HL-60 (cell line): Measurements from ENCODE around the gene RPL10A.

ENCODE experiments used
- DNase-seq, 2 experiments: peaks; one replicate each; pipeline ENCODE4 v3.0.0-alpha.2; 2010 to 2020; ENCODE audit warnings: low read depth in 1 of 2, low spot score in 1 of 2
- H3K27ac ChIP-seq: fragments of 250-450 bp; sonication (Bioruptor Pico); replicated peaks from 2 replicates; pipeline ENCODE4 v1.5.1; 2020; ENCODE audit warnings: mild to moderate bottlenecking, moderate library complexity
- H3K27me3 ChIP-seq: fragments of 250-450 bp; sonication (Bioruptor Pico); 2 replicates; pipeline ENCODE4 v1.5.1; 2021; ENCODE audit warnings: mild to moderate bottlenecking, moderate library complexity; ENCODE audit not compliant: insufficient read depth, poor library complexity, severe bottlenecking
- H3K4me3 ChIP-seq: replicated peaks from 2 replicates; pipeline ENCODE4 v1.5.1; 2011; ENCODE audit warnings: mild to moderate bottlenecking, control low read depth, low read length; ENCODE audit not compliant: insufficient read depth
- GABPA ChIP-seq: IDR thresholded peaks from 2 replicates; pipeline ENCODE4 v1.6.1; 2012; ENCODE audit warnings: low read depth
- POLR2AphosphoS5 ChIP-seq: IDR thresholded peaks from 2 replicates; pipeline ENCODE4 v1.6.1; 2012; ENCODE audit warnings: low read depth
- SPI1 ChIP-seq: IDR thresholded peaks from 2 replicates; pipeline ENCODE4 v1.6.1; 2012; ENCODE audit warnings: low read depth, mild to moderate bottlenecking, borderline replicate concordance
- long read RNA-seq: library from polyadenylated mRNA; unstranded; transcript quantifications from one replicate; pipeline ENCODE4 v2.0.0, GENCODE V29; 2020
- TF ChIP-seq, protein P1 (sequence below): IDR thresholded peaks from 2 replicates; pipeline ENCODE4 v1.6.1; 2012; ENCODE audit warnings: low read depth; ENCODE audit not compliant: insufficient replicate concordance
- TF ChIP-seq, protein P2 (sequence below): IDR thresholded peaks from one replicate; pipeline ENCODE4 v1.5.1; 2011; ENCODE audit warnings: low read length, control low read depth, inconsistent platforms; ENCODE audit not compliant: insufficient read depth

Gene RPL10A
- long read RNA-seq, transcript RPL10A-203 (5 exons, 1,069 nt), result minor isoform, 185 of 2,092 reads
- long read RNA-seq, transcript RPL10A-204 (6 exons, 962 nt), result minor isoform, 39 of 2,092 reads
- long read RNA-seq, transcript RPL10A-202 (5 exons, 1,063 nt), result minor isoform, 32 of 2,092 reads
- long read RNA-seq, transcript RPL10A-201 (6 exons, 716 nt), result major isoform, 1,615 of 2,092 reads
- long read RNA-seq, partial matches to known transcripts, result 90 of 2,092 reads
- long read RNA-seq, other reads (novel, unspliced or antisense), result 130 of 2,092 reads

DNA sequence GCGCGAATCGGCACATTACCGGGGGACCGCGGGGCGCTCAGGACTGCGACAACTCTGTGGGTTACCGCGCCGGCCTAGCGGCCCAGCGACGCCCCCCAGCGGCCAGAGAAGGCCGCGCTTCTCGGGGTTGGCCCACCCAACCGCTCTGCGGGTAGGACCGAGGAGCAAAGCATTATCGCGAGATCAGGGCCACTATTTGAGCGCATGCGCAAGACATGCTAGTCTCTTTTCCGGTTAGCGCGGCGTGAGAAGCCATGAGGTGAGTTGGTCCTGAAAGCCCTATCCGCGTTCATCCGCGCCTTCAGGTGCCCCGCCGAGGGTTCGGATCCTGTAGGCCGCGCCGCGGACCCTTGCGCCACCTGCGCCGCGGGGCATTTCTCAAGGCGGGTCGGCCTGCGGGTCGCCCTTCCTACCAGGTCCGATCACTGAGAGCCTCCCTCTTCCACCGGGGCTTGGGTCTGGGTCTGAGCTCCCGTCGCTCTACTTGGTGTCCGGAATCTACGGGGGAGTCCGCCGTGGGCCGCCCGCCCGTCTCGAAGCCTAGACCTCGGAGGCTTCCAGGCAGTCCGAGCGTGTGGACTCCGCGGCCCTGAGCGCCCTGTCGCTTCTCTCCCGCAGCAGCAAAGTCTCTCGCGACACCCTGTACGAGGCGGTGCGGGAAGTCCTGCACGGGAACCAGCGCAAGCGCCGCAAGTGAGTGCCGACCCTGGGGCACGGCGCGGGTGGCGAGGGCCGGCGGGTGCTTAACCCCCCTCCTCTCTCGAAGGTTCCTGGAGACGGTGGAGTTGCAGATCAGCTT lies at the start of gene RPL10A:
RPL10A (plus strand) TSS at position 221 of the 799 bp plus-strand sequence; CDS start at position 255, 34 bp downstream.
- H3K27me3 ChIP-seq, result no peaks in the 10 kb centered on the region
- peak within 1 kb of the TSS; percentile 95 for H3K4me3 ChIP-seq
- DNase-seq, result peak; percentile 97 to 99
- peak within 1 kb of the TSS; percentile 92 for H3K27ac ChIP-seq
- TF ChIP-seq, protein P1, sequence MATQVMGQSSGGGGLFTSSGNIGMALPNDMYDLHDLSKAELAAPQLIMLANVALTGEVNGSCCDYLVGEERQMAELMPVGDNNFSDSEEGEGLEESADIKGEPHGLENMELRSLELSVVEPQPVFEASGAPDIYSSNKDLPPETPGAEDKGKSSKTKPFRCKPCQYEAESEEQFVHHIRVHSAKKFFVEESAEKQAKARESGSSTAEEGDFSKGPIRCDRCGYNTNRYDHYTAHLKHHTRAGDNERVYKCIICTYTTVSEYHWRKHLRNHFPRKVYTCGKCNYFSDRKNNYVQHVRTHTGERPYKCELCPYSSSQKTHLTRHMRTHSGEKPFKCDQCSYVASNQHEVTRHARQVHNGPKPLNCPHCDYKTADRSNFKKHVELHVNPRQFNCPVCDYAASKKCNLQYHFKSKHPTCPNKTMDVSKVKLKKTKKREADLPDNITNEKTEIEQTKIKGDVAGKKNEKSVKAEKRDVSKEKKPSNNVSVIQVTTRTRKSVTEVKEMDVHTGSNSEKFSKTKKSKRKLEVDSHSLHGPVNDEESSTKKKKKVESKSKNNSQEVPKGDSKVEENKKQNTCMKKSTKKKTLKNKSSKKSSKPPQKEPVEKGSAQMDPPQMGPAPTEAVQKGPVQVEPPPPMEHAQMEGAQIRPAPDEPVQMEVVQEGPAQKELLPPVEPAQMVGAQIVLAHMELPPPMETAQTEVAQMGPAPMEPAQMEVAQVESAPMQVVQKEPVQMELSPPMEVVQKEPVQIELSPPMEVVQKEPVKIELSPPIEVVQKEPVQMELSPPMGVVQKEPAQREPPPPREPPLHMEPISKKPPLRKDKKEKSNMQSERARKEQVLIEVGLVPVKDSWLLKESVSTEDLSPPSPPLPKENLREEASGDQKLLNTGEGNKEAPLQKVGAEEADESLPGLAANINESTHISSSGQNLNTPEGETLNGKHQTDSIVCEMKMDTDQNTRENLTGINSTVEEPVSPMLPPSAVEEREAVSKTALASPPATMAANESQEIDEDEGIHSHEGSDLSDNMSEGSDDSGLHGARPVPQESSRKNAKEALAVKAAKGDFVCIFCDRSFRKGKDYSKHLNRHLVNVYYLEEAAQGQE, result peak; percentile 83
- no peak for TF ChIP-seq GABPA
- no peak for TF ChIP-seq SPI1
- TF ChIP-seq POLR2AphosphoS5, result peak; percentile 99
- TF ChIP-seq, protein P2, sequence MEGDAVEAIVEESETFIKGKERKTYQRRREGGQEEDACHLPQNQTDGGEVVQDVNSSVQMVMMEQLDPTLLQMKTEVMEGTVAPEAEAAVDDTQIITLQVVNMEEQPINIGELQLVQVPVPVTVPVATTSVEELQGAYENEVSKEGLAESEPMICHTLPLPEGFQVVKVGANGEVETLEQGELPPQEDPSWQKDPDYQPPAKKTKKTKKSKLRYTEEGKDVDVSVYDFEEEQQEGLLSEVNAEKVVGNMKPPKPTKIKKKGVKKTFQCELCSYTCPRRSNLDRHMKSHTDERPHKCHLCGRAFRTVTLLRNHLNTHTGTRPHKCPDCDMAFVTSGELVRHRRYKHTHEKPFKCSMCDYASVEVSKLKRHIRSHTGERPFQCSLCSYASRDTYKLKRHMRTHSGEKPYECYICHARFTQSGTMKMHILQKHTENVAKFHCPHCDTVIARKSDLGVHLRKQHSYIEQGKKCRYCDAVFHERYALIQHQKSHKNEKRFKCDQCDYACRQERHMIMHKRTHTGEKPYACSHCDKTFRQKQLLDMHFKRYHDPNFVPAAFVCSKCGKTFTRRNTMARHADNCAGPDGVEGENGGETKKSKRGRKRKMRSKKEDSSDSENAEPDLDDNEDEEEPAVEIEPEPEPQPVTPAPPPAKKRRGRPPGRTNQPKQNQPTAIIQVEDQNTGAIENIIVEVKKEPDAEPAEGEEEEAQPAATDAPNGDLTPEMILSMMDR, result peak; percentile 93

DNA sequence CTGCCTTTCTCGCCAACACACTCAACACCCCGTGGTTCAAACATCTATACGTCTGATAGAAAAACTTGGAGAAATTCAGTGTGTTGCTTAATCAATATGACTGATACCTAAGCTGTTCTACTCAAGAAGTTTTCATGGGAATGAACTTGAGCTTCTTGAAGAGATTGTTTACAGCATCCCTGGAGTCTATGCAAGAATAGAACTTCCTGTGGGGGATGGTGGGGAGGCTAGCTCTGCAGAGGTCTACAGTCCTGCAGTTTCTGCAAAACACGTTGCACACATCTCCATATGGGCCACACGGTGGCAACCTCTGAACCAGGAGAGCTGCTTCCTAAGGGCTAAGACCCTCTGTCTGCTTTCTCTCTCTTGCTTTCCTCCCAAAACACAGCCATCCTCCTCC lies 48.8 kb upstream of the RPL10A start:
- no peak for TF ChIP-seq POLR2AphosphoS5
- TF ChIP-seq, protein P1, result no peak
- TF ChIP-seq, protein P2, result no peak
- TF ChIP-seq SPI1, result no peak
- no peak for TF ChIP-seq GABPA
- Histone ChIP-seq H3K27me3 (no peaks in the 10 kb centered on the region), H3K27ac (no peak overlapping the region), H3K4me3 (no peak overlapping the region)
- DNase-seq, result peak; percentile 39 to 45

DNA sequence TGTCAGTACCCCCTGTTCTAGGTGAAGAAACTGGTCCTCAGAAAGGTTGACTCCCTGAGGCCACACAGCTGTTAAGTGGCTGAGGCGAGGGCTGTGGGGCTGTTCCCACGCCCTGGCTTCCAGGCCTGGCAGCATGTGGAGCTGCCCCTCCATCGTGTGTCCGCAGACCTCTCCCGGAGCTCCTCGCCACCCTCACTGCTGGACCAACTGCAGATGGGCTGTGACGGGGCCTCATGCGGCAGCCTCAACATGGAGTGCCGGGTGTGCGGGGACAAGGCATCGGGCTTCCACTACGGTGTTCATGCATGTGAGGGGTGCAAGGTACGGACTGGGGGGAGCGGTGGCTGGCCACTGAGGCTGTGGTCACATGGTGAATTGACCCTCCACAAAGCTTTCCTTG lies 48.2 kb upstream of the RPL10A start:
- TF ChIP-seq POLR2AphosphoS5, result no peak
- no peak for TF ChIP-seq SPI1
- TF ChIP-seq, protein P1, result no peak
- TF ChIP-seq, protein P2, result no peak
- no peak for TF ChIP-seq GABPA
- no peak overlapping the region for H3K27ac ChIP-seq

More for the DNA sequence above, 48.2 kb upstream of the RPL10A start:
- no peak for DNase-seq
- Histone ChIP-seq H3K4me3 (no peak overlapping the region), H3K27me3 (no peaks in the 10 kb centered on the region)
